ENCODE measurements around the gene METTL4.
"Not testable (repeated sequence)": the region's sequence is repeated elsewhere in the genome, so short reads cannot be mapped to it uniquely, and the experiment has no call there.

METTL4 gene

GRCh38 chr18:2536493-2536892, 34.8 kb downstream of the METTL4 start:
- FAIRE-seq (no peak), DNase-seq (ENCODE audit: insufficient read length) (no peak)
- TF ChIP-seq TAF1 (IDR thresholded peaks at IDR 0.05; ENCODE audit: borderline replicate concordance, low read depth, low read length) (no peak), POLR2A (IDR thresholded peaks at IDR 0.05; ENCODE audit: low read depth, low read length) (no peak), POLR2AphosphoS5 (IDR thresholded peaks at IDR 0.05; ENCODE audit: low read depth, low read length) (no peak)

- no peak for TF ChIP-seq TAF1 (IDR thresholded peaks at IDR 0.05; ENCODE audit: borderline replicate concordance, low read depth, low read length)
- no peak for TF ChIP-seq POLR2A (IDR thresholded peaks at IDR 0.05; ENCODE audit: low read depth, low read length)
- TF ChIP-seq POLR2AphosphoS5 (IDR thresholded peaks at IDR 0.05; ENCODE audit: low read depth, low read length): no peak
- no peak for FAIRE-seq
- DNase-seq (ENCODE audit: insufficient read length): no peak
These were observed 35.2 kb downstream of the METTL4 start for GRCh38 chr18:2536063-2536462.

DNA sequence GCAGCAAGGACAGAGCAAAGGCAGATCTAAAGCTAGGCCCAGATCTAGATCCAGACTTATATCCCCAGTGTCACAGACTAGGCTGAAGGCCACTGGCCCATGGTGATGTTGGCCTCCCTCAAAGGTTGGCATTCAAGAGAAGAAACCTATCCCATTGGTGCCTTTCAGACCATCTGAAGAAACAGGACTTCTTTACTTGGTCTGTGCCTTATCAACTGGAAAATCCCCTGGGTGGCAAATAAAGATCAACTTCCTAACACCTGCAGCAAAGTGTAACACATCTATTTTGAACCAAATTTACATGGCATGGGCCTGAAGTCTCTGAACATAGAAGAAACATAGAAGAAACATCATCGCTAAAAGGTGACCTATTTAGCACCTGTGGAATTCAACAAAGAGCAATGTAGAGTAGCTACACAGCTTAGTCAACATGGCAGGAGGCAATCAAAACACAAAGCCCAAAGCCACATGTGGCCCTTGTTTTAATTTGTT, 35.8 kb downstream of the METTL4 start:
- FAIRE-seq (no peak), DNase-seq (ENCODE audit: insufficient read length) (no peak)
- TF ChIP-seq POLR2AphosphoS5 (IDR thresholded peaks at IDR 0.05; ENCODE audit: low read depth, low read length): no peak
- TF ChIP-seq TAF1 (IDR thresholded peaks at IDR 0.05; ENCODE audit: borderline replicate concordance, low read depth, low read length): no peak
- TF ChIP-seq POLR2A (IDR thresholded peaks at IDR 0.05; ENCODE audit: low read depth, low read length): no peak

DNA sequence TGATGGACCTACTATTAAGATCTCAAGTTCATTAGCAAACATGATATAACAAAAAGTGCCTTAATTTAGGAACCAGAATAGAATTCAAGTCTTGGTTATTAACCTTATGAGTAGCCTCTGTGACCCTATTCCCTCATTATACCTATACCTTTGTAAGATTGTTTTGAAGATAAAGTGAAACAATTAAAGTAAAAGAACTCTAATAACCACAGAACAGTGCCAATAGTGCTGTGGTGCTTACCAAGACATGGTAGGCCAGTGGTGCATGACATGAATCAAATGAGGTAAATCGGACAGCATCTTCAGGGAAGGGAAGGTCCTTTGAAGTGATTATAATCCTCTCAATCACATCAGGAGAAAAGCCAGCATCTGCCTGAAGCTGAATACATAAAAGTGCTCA, 36.4 kb downstream of the METTL4 start:
- no peak for DNase-seq (ENCODE audit: insufficient read length)
- FAIRE-seq: no peak
- TF ChIP-seq TAF1 (IDR thresholded peaks at IDR 0.05; ENCODE audit: borderline replicate concordance, low read depth, low read length) (no peak), POLR2A (IDR thresholded peaks at IDR 0.05; ENCODE audit: low read depth, low read length) (no peak), POLR2AphosphoS5 (IDR thresholded peaks at IDR 0.05; ENCODE audit: low read depth, low read length) (no peak)

DNA sequence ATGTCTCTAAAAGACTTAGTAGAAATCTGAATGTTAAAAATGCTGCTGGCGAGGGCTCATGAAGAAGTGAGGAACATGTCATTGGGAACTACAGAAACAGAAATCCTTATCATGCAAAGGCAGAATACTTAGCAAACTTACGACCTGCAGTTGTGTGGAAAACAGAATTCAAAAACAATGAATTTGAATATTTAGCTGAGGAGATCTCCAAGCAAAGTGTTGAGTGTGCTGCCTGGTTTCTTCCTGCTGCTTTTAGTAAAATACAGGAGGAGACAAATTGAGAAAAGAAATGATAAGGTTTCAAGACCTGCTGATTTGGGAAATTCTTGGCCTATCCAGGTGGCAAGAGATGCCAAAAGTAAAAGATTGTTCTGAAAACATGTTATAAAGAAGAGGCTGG, 38.5 kb downstream of the METTL4 start:
- FAIRE-seq (no peak), DNase-seq (ENCODE audit: insufficient read length) (no peak)
- TF ChIP-seq POLR2AphosphoS5 (IDR thresholded peaks at IDR 0.05; ENCODE audit: low read depth, low read length) (no peak), TAF1 (IDR thresholded peaks at IDR 0.05; ENCODE audit: borderline replicate concordance, low read depth, low read length) (no peak), POLR2A (IDR thresholded peaks at IDR 0.05; ENCODE audit: low read depth, low read length) (no peak)

DNA sequence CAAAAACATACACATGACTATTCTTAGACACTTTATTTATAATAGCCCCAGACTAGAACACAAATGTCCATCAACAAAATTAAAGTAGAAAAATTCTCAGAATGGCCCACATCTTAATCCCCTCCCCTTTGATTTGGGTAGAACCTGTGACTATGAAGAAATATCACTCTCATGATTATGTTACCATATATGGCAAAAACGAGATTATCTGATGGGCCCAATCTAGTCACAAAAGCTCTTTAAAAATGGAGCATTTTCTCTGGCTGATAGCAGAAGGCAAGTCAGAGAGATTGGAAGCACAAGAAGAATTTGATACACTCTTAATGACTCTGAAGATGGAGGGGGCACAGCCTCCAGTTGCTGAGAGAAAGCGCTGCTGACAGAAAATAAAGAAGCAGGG, 39.6 kb downstream of the METTL4 start:
- FAIRE-seq (no peak), DNase-seq (ENCODE audit: insufficient read length) (no peak)
- TF ChIP-seq TAF1 (IDR thresholded peaks at IDR 0.05; ENCODE audit: borderline replicate concordance, low read depth, low read length): no peak
- no peak for TF ChIP-seq POLR2A (IDR thresholded peaks at IDR 0.05; ENCODE audit: low read depth, low read length)
- TF ChIP-seq POLR2AphosphoS5 (IDR thresholded peaks at IDR 0.05; ENCODE audit: low read depth, low read length): no peak

GRCh38 chr18:2529154-2529553, 42.2 kb downstream of the METTL4 start:
- FAIRE-seq (no peak), DNase-seq (ENCODE audit: insufficient read length) (no peak)
- TF ChIP-seq POLR2AphosphoS5 (IDR thresholded peaks at IDR 0.05; ENCODE audit: low read depth, low read length) (no peak), TAF1 (IDR thresholded peaks at IDR 0.05; ENCODE audit: borderline replicate concordance, low read depth, low read length) (no peak), POLR2A (IDR thresholded peaks at IDR 0.05; ENCODE audit: low read depth, low read length) (no peak)

DNA sequence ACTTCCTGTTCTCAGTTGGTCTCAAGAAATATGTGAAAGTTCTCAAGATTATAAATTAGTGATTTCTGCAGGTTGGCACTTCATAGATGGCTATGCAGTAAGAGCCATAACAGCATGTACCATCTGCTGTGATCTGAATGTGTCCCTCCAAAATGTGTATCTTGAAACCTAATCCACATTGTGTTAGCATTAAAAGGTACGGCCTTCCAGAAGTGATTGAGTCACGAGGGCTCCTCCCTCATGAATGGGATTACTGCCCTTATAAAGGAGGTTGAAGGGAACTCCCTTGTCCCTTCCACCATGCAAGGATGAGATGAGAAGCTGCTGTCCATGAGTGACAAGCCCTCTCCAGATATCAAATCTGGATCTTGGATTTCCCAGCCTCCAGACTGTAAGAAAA, 45.0 kb downstream of the METTL4 start:
- TF ChIP-seq TAF1 (IDR thresholded peaks at IDR 0.05; ENCODE audit: borderline replicate concordance, low read depth, low read length) (no peak), POLR2A (IDR thresholded peaks at IDR 0.05; ENCODE audit: low read depth, low read length) (no peak), POLR2AphosphoS5 (IDR thresholded peaks at IDR 0.05; ENCODE audit: low read depth, low read length) (no peak)
- DNase-seq (ENCODE audit: insufficient read length) (no peak), FAIRE-seq (no peak)

DNA sequence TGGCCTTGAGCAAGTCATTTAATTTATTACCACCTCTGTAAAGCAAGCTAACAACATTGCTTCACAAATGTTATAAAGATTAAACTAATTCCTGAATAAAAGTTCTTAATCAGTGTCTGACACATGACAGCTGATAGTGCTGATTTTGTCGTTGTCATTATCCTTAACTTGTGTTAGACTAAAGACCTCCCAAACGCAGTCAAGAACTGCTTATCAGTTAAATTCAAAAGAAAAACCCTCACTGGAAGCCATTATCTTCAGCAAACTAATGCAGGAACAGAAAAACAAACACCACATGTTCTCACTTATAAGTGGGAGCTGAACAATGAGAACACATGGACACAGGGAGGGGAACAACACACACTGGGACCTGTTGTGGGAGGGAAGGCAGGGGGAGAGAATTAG, 46.5 kb downstream of the METTL4 start:
- not testable (repeated sequence) for DNase-seq (ENCODE audit: insufficient read length); FAIRE-seq

- no peak for FAIRE-seq
- no peak for DNase-seq (ENCODE audit: insufficient read length)
These were observed 49.2 kb downstream of the METTL4 start for GRCh38 chr18:2522112-2522511.

GRCh38 chr18:2518473-2518872, 52.8 kb downstream of the METTL4 start:
- FAIRE-seq: no peak
- TF ChIP-seq POLR2A (IDR thresholded peaks at IDR 0.05; ENCODE audit: low read depth, low read length): no peak
- TF ChIP-seq TAF1 (IDR thresholded peaks at IDR 0.05; ENCODE audit: borderline replicate concordance, low read depth, low read length): no peak
- TF ChIP-seq POLR2AphosphoS5 (IDR thresholded peaks at IDR 0.05; ENCODE audit: low read depth, low read length): no peak
- no peak for DNase-seq (ENCODE audit: insufficient read length)

More at GRCh38 chr18:2522112-2522511, 49.2 kb downstream of the METTL4 start:
- TF ChIP-seq TAF1 (IDR thresholded peaks at IDR 0.05; ENCODE audit: borderline replicate concordance, low read depth, low read length) (no peak), POLR2AphosphoS5 (IDR thresholded peaks at IDR 0.05; ENCODE audit: low read depth, low read length) (no peak), POLR2A (IDR thresholded peaks at IDR 0.05; ENCODE audit: low read depth, low read length) (no peak)

GRCh38 chr18:2515908-2516625, 55.2 kb downstream of the METTL4 start:
- FAIRE-seq: peak; percentile 14
- no peak for DNase-seq (ENCODE audit: insufficient read length)
- no peak for TF ChIP-seq POLR2A (IDR thresholded peaks at IDR 0.05; ENCODE audit: low read depth, low read length)
- no peak for TF ChIP-seq POLR2AphosphoS5 (IDR thresholded peaks at IDR 0.05; ENCODE audit: low read depth, low read length)
- no peak for TF ChIP-seq TAF1 (IDR thresholded peaks at IDR 0.05; ENCODE audit: borderline replicate concordance, low read depth, low read length)
